ENCODE measurements around the gene C1orf35.
A peak's percentile ranks its signal among the peaks of the same experiment; 100 is the strongest.

DNA sequence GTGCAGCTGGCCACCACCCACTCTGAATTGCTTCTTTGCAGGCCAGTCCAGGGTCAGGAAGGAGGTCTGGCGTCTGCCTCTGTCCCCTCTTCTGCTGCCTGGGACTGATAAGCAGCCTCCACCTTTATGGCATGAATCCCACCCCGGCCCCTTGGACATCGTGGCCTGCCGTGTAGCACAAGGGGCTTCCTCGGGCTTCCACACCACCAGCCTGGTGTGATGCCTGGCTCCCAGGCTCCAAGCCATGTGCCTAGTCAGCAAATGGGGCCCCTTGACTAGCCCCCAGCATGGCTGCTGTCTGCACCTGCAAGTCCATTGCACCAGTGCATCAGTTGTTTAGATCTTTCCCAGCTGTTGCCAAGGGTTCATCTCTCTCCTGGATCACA lies 30.5 kb downstream of the C1orf35 start:
- TF ChIP-seq POLR2A (IDR thresholded peaks at IDR 0.05; ENCODE audit: low read length) = peak; percentile 21
- no peak for TF ChIP-seq GATA1 (IDR thresholded peaks at IDR 0.05; ENCODE audit: low read depth, low read length)

All from erythroblast (primary cell).